ENCODE data around the gene UBE2Z.
A peak's percentile ranks its signal among the peaks of the same experiment; 100 is the strongest.
"Not testable (repeated sequence)": the region's sequence is repeated elsewhere in the genome, so short reads cannot be mapped to it uniquely, and the experiment has no call there.

The UBE2Z gene

DNA sequence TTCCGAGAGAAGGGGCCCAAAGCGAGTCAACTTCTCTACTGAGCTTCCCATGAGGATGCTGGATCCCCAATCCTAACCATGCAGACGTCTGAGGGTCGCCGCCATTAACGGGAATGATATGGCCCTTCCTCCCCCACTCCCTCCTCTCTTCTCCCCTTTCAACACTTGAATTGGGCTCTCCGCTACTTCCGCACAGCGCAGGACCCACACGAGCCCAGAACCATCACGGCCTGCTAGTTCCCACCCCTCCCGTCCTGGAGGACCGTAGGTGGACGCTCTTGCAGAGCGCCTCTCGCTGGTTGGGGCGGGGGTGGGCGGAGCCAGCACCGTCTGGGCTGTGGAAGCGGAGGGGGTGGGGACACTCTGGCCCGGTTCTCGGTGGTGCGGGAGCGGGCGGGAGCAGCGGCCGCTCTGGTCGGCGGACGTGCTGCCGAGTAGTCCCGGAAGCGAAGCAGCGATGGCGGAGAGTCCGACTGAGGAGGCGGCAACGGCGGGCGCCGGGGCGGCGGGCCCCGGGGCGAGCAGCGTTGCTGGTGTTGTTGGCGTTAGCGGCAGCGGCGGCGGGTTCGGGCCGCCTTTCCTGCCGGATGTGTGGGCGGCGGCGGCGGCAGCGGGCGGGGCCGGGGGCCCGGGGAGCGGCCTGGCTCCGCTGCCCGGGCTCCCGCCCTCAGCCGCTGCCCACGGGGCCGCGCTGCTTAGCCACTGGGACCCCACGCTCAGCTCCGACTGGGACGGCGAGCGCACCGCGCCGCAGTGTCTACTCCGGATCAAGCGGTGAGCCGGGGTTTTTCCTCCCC, at the start of gene UBE2Z:
Gene UBE2Z (plus strand): TSS at position 361 of the 797 bp plus-strand sequence. CDS start 97 bp downstream, at position 458.
- peak; percentile 92 for DNase-seq

DNA sequence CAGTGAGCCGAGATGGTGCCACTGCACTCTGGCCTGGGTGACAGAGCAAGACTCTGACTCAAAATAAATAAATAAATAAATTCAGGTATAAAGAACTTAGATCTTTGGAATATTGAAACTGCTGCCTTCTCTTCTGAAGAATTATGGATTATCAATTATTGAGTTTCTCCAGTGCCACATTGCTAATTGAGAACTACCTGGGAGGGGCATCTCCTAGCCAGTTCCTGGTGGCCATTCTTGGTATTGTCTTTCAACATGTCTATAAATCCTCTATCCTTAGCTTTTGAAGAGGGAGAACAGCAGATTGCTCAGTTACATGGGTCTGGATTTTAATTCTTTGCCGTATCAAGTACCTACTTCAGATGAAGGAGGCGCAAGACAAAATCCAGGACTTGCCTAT, 48.2 kb upstream of the UBE2Z start:
- DNase-seq, result no peak

DNA sequence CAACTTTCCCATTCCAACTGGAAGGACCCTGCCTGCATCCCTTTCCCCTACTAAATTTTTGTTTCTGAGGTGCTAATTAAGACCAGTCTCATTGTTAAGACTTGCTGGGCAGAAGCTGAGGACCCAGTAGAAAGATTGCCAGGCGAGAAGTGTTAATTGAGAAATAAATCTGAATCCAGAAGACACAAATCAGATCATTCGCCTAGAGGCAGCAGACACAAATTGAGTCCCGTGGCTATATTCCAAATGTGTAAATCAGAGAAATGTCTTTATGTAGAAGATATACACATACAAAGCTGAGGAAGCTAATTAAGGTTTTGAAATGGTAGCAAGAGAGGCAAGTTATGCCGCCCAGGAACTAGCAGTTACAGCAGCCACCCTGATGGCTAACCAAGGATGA, 47.8 kb upstream of the UBE2Z start:
- no peak for DNase-seq

DNA sequence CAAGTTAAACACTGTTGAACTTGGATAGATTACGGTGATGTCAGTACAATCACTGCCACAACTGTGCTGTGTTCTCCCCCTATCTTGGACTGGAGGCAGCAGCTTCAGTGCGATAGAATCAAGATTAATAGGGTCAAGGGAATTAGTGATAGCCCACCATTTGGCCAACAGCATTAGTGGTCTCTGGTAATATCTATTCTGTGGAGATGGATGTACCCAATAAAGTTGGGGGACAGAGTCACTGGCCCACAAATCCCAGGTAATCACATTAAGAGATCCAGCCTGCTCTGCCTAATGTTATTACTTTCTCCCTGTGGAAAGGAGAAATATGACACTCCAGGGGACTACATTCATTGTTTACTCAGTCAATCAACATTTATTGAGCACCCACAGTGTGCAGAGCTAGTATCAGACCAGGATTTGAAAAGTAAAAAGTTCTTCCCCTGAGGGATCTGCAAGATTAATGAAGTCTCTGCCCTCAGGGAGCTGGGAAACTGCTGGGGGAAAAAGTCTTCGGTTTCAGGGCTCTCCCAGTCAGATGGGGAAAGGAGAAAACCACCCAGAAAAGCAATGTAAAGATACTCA, 39.2 kb upstream of the UBE2Z start:
- DNase-seq, result no peak

DNA sequence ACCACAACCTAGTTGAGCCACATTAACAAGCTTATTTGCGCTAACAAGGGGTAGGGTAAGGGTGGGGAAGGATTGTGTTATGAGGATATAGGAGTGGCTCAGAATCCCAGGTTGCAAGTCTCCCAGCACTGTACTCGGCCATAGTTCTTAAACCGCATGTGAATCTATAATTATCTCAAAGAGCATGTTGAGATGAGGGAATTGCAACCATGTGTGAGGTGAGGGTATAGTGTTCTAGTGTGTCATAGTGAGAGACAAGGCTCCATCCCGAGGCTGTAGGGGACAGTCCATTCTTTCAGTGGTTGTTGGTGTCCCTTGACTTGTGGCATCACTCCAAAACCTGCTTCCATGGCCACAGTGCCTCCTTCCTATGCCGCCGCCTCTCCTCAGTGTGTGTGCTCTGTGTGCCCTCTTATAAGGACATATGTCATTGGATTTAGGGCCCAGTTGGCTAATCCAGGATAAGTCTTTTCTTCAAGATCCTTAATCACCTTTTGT, 38.3 kb upstream of the UBE2Z start:
- no peak for DNase-seq

DNA sequence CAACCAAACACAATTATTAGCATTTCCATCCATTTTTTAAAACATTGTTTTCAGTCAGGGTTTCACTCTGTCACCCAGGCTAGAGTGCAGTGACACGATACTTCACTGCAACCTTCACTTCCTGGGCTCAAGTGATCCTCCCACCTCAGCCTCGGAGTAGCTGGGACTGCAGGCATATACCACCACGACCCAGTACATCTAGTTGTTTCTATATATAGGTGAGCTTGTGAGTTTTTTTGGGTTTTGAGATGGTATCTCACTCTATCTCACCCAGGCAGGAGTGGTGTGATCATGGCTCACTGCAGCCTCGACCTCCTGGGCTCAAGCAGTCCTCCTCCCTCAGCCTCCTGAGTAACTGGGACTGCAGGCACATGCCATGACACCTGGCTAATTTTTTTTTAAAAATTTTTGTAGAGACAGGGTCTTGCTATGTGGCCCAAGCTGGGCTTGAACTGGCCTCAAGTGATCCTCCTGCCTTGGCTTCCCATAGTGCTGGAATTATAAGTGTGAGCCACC, 37.1 kb upstream of the UBE2Z start:
- no peak for DNase-seq

DNA sequence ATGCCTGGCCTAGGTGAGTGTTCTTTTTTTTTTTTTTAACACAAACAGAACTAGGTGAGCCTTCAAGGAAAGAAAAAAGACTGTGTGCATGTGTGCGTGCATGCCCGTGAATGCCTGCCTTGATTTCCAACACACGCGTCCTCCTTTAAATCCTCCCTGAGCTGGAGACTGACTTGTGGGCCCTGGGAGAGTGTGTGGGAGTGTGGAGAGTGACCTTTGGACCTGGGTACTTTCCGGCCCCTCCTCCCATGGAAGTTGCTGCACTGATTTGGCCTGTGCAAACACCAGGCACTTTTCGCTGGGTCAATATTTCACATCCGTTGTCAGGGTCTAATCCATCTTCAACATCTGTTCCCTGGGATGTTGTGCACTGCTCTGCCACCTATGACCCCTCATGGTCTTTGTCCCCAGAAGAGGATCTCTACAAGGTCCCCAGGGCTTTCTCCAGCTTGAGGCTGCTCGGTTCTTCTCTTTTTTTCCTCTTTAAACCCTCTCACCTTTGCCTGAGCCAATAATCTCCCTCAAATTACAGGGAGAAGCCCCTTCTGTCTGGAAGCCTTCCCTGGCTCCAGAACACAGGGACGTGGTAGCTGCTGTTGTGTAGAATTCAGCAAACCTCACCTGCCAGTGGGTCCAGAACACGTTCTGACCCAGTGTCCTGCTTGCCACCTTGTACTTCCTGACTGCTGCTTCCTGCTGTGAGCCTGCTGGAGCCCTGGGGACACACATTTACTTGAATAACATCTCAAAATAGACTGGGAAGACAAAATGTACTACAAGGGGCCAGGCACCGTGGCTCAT, 36.5 kb upstream of the UBE2Z start:
- DNase-seq, result no peak

DNA sequence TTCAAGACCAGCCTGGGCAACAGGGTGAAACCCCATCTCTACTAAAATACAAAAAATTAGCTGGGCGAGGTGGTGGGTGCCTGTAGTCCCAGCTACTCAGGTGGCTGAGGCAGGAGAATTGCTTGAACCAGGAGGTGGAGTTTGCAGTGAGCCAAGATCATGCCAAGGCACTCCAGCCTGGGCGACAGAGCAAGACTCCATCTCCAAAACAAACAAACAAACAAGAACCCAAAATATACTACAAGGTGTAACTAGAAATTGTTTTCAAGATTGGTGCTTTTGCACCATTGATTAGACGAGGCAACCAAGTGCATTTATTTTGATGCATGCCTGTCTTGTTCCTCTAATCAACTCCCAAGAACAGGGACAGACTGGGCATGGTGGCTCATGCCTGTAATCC, 35.8 kb upstream of the UBE2Z start:
- DNase-seq, result not testable (repeated sequence)

DNA sequence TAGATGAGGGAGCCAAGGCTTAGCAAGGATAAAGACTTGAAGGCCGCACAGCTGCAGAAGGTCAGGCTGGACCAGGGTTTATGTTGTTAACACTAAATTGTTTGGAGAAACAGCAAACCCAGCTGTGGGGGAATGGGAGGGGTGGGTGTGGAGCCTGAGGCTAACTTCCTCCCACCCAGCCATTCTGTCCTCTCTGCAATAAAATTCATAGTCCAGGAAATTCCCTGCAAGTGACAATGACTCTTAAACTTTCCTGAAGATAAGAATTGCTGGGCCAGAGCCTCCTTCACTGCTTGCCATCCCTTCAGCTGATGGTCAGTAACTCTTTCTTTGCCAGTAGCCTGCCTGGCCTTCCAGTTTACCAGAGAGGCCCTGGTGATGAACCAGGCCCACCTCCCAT, 35.0 kb upstream of the UBE2Z start:
- no peak for DNase-seq

DNA sequence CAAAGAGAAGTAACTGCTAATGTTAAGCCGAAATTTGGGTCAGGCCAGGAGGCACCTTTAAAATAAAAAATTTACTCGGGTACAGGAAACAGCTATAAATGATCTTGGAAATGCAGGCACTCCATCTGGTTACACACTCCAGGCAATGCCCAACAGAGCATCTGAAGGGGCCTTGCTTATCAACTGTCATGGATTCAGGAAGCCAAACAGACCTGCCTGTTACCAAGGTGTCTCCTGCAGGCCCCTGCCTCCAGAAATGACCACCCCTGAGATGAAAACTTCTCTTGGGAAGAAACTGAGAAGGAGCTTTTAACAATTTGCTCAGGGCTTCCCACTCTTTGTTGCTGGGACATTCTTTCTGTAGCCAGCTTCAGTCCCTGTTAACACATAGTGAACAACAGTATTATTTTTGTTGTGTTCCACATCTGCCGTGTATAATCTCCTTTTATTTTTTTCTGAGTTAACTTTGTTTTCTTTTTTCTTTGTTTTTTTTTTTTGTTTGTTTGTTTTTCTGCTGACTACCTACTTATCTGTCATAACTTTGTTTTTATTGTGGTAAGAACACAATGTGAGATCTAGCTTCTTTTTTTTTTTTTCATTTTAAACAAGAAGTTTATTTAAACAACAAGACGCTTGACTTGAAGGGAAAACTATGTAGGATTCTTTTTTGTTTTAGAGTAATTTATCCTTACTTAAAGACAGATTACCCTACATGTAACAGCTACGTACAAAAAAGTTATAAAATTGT, 34.3 kb upstream of the UBE2Z start:
- DNase-seq, result no peak

DNA sequence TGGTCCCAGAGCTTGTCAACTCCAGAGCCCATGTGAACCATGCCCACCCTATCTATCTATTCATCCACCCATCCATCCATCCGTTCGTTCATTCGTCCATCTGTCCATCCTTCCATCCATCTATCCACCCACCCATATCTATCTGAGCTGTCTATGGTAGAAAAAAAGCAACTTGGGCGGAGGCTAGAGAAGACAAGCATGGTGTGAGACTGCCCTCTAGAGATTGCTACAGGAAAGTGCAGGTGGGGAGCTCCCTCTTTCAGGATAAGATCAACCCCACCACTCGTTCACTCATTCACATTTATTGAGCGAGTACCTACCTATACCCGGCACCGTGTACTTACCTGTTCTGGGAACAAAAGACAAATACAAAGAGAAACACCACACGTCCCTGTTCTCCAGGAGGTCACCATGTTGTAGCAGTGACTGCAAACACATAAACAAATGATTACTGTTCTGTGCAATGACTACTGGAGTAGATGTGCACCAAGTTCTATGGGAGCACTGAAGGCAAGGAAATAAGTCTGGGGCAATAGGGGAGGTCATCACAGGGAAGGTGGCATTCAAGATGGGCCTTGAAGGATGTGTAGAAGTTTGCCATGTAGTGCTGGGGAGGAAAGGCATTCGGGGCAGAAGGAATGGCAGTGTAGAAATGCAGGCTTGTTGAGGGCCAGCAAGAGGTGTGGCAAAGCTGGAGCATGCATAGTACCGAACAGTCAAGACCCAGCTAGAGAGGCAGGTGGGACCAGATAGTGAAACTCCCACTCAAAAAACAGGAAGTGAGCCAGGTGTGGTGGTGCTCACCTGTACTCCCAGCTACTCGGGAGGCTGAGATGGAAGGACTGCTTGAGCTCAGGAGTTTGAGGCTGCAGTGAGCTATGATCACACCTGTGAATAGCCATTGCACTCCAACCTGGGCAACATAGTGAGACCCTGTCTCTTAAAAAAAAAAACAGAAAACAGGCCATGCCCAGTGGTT, 29.0 kb upstream of the UBE2Z start:
- DNase-seq, result peak; percentile 56

DNA sequence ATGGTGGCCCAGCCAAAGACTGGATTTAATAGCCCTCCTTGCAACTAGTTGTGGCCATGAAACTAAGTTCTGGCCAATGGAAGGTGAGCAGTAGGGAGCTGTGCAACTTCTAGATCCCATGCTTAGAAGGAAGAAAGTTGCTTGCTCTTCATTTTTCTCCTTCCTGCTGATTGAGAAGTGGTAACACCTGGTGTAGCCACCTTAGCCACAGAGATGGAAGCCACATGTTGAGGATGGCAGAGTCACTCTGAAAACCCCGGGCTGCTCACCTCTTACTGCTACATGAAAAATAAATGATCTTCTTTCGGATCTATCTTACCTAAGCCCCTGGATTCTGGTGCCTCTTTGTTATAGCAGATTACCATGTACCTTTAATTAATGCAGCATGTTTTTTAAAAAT, 25.9 kb upstream of the UBE2Z start:
- DNase-seq, result no peak

DNA sequence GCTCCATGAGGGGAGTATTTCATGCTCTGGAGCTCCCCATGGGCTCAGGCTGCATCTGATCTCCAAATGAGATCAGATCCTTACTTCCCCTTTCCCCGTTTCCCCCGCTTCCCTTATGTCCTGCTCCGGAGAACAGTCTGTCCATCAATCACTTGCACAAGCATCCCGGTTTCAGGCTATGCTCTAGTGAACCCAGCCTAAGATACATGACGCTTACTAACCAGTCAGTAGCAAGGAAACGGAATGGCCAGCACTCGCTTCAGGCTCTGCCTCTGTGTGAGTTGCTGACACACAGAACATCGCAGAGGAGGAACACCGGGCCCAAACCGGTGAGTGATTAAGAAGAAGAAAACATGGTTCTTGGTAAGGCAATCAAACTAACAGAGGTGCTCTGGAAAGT, 25.0 kb upstream of the UBE2Z start:
- DNase-seq, result no peak

DNA sequence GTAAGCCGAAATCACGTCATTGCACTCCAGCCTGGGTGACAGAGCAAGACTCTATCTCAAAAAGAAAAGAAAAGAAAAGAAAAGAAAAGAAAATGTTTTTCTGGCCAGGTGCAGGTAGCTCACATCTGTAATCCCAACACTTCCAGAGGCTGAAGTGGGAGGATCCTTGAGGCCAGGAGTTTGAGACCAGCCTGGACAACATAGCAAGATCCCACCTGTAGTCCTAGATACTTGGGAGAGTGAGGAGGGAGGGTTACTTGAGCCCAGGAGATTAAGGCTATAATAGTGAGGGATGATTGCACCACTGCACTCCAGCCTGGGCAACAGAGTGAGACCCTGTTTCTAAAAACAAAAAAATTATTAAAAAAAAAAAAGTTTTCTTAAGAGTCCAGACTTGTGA, 18.1 kb upstream of the UBE2Z start:
- DNase-seq, result no peak

DNA sequence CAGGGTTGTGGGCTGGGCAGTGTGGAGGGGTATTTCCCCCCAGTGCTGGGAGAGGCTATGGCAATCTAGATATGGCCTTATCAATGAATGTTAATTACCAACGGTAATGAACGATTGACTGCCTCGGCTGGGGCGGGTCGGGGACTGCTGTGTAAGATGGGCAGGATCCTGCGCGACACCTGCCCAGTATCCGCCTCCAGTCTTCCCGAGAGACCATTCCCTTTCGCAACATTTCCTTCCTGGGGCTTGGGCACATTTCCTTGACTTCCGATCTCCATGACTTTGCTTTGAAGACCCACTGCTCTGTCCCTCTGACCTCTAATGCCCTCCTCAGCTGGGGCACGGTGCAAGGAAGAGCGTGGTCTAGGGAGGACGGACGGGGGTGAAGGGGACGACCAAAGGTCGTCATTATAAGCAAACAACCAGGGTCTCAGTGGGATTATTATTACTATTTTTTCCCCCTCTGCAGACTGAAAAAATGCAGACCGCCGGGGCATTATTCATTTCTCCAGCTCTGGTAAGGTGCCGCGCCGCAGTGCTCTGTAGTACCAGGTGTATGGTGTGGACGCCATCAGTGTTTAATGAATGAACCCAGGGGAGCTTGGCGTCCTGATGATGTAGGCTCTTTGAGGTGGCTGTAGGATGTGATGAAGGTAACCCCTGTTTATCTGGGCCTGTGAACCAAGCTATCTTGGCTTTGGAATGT, 15.1 kb upstream of the UBE2Z start:
- no peak for DNase-seq

DNA sequence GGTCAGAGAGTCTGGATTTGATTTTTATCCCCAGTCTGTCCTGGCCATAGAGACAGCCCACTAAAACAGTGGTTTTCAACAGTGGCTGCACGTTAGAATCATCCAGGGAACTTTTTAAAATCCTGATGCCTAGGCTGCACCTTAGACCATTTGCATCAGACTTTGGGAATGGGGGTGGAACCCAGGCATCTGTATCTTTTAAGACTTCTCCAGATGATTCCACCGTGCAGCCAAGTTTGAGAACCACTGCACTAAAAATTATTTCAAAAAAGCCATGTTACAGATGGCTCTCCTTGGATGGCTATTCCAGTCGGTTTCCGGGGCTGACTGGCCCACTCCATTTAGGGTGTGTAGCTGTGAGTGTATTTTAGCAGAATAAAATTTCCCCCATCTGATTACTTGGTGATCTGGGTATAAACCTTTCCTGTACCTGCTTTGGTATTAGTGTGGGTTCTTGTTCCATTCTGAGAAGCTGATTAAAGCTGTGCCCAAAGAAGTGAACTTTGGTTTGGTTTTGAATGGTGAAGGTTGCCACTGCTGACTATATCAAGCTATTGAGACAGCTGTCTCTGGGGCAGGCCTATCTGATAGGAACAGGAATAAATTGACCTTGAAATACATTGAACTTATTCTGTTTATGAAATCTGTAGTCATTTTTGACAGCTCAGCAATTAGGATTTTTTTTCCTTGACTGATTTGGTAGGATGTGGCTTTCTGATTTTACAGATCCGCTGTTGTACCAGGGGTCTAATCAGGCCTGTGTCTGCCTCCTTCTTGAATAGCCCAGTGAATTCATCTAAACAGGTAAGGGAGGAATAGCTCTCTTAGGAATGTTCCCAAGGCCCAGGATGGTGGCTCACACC, 14.3 kb upstream of the UBE2Z start:
- no peak for DNase-seq

DNA sequence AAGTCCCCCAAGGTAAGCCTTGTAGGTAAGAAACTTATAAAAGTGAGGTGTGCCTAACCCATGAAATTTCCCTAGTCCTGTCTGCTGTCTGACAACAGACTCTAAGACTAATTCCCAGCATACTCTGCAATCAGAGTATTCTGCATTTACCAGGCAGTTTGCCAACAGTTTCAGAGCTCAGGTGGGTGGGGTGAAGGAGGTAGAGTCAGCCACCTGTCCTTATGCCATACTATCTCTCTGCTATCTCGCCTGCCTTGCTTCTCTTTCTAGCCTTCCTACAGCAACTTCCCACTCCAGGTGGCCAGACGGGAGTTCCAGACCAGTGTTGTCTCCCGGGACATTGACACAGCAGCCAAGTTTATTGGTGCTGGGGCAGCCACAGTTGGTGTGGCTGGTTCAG, 13.3 kb upstream of the UBE2Z start:
- DNase-seq, result no peak

DNA sequence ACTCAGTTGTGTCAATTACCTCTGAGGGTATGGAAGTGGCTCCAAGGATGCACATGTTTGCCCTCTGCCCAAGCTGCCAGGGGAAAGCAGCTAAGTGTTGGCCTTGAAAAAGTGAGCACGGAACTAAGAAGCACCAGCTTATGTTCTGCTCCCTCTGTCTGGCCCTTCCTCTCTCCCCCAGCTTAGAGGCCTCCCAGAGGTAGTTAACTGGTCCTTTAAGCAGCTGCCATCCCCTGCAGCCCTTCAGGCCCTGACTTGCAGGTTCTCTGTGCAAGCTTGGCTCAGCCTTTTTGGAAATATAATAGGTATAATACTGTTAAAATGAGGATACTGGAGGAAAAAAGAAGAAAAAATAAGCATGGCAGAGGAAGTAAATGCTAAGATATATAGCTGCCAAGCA, 7.0 kb upstream of the UBE2Z start:
- DNase-seq, result no peak

DNA sequence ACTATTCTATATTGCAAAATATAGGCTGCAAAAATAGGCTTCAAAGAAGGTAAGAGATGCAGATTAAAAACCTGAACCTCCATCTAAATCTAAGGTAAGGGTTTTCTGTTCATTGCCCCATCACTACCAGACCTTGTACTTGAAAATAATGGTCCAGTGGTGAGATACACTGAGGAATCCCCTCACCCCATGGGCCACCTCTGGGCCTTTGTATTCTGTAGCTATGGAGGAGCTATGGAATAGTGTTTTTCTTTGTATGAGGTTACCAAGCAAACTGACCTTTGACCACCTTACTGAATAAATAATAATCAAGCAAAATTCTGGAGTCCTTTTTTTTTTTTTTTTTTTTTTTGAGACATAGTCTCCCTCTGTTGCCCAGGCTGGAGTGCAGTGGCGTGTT, 4.8 kb upstream of the UBE2Z start:
- no peak for DNase-seq

DNA sequence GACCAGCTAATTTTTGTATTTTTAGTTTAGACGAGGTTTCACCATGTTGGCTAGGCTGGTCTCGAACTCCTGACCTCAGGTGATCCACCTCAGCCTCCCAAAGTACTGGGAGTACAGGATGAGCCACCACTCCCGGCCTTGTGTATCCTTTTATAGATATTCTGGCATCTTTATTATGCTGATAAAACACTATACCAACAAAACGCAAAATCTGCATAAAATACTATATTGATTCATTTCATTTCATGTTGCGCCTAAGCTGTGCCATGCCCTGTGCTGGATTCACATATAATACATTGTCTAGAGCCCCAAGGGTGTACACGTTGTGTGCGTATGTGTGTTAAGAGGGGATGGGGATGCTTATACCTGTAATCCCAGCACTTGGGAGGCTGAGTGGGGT, 3.8 kb upstream of the UBE2Z start:
- DNase-seq, result no peak
